Non-pigmented ciliary epithelial cell (primary cell): ENCODE data around the gene NRIP3.
"Not testable (repeated sequence)": the region's sequence is repeated elsewhere in the genome, so short reads cannot be mapped to it uniquely, and the experiment has no call there.

Experiments used
- DNase-seq: peaks from one replicate; pipeline ENCODE4 v3.0.0-alpha.2; 2010; ENCODE audit warnings: low read depth

Gene NRIP3

DNA sequence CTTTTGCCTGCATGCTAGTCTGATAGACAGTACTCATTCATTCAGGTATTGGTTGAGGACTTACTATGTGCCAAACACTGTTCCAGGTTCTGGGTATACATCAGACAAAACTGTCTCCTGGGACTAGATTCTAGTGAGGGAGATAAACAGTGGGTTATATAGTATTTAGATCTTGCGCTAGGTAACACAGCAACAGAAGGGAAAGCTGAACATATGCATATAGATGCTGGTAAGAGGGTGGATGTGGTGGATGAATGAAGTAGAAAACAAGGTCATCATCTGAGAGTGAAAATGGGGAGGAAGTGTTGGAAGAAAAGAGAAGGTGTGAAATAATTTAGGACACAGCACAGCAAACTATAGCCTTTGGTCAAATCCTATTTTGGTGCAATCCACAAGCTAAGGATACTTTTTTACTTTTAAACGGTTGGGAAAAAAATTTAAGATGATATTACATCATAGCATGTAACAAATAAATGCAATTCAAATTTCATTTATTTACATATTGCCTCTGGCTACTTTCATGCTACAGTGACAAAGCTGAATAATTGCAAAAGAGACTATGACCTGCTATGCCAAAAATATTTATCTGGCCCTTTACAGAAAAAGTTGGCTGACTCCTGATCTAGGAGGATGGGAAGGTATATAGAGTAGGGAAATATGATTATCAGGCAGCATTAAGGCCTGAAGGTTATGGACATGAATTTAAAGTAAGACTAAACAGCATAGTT is 32.4 kb downstream of the NRIP3 start:
- DNase-seq: no peak

DNA sequence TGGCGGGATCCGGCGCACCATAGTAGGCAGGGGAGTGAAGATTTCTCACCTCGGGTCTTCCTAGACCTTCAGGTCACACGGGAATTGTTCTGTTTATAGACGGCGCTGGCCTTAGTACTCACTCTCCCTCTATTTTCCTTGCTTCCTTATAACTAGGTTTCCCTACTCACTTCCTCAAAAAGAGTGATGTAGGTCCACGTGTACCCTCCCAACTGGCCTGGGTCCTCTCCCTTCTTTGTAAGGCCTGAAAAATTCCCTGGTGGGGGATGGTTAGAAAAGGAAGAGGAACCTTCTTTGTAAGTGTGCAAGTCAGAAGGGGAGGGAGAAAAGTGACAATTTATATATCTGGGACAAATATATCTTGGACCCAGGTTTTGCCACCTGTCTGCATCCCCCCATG is 36.6 kb downstream of the NRIP3 start:
- DNase-seq: no peak

DNA sequence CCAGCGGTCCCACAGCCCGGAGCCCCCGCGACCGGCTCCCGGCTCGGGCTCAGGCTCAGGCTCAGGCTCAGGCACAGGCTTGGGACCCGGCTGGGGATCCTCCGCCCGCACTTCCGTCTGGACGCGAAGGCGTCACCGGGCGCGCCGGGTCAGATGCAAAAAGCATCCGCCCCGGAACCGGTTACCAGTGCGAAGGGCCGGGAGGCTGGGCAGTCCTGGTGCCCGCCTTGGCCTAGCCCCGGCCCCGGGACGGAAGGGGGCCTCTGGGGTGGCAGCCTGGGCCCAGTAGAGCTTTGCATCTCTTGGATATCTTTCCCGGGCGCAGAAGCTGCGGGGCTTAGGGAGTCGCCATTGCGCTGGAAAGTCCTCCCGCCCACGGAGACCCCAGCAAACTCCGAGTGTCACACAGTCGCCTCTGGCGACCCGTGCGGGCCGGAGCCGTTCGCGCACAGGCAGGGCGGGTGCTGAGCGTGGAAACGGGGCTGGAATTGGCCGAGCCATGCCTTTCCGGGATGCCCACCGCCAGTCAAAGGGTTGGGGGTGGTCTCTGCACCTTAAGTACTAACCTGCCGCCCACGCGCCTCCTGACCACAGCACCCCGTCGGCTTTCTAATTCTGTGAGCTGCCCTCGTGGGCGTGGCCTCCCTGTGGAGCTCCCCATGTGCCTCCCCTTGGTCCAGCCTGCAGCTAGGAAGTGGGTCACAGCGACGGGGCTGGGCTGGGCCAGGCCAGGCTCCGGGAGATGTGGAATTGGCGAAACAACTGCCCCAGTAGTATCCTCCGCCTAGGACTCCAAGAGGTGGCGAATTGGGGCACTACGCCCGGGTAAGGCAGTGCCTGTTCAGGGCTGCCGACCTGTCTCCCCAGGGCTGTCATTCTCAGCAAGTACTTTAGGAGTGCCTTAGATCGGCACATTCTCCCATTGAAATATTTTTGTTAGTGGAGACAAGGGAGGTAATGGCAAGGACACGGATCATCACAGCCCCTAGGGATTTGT is 39.2 kb downstream of the NRIP3 start, which contains the start of gene TMEM9B:
Gene TMEM9B, minus strand, starts transcription at position 119 of the 997 bp plus-strand sequence. CDS start 129 bp downstream, outside the sequence.
- peak; percentile 30 for DNase-seq

DNA sequence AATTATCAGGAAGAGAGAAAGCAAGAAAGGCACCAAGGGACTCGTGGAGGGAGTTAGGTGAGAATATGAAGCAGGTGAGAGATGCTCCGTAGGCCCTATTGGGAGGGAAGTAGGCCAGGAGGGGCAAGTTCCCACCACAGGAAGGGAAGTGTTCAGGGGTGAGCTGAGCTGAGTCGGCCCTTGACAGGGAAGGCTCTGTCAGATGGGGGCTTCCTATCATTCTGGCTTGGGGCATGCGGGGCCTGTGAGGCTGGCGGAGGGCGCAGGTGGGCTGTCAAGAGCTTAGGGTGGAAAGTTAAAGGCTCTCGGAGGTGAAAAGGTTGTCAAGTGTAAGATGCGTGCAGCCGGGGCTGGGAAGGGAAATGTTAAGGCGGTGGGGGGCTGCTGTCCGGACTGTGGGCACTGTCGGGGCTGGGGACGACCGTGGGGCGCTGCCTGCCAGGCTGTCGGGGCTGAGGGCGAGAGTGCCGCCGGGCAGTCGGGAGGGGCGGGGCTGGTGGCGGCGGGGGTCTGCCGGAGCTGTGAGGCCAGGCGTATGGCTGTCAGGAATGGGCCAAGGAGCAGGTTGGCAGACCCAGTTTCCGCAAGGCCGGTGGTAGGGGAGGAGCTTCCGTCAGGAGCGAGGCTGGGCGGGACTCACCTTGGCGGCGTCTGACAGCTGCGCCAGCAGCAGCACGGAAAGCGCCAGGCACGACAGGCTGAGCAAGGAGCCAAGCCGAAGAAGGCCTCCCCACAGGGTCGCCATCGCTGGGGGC is 40.1 kb downstream of the NRIP3 start:
- DNase-seq: no peak

DNA sequence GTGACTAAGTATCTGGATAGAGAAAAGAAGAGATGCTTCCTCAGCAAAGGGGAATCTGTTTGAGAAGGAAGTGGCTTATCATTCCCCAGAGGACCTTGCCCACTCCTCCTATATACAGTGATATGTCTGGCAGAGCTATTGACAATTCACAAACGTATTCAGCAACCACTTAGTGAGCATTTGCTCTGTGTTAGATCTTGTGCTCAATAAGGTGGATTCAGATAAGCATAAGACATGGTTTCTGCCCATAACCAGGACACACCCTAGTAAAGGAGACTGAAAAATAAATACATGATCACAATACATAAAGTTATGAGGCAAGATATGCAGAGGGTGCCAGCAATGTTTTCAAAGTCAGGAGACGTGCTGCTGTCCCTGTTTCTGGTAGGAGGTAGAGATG is 41.0 kb downstream of the NRIP3 start:
- DNase-seq: no peak

DNA sequence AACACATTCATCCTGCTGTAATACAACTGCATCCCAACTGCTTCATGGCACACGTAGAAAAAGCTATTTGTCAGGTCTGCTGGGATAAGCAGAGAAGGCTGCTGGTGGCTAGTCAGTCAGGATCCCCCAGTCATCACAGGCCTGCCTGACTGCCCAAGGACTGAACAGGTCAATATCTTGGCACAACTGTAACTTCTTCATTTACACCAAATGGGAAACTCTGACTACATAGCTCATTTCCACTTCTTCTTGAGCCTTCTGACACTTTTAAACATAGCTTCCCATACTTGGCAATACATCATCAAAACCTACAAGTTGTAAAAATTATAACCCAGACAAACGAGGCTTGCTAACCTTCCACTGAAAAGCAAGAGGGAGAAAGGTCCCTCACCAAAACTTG is 42.4 kb downstream of the NRIP3 start:
- no peak for DNase-seq

DNA sequence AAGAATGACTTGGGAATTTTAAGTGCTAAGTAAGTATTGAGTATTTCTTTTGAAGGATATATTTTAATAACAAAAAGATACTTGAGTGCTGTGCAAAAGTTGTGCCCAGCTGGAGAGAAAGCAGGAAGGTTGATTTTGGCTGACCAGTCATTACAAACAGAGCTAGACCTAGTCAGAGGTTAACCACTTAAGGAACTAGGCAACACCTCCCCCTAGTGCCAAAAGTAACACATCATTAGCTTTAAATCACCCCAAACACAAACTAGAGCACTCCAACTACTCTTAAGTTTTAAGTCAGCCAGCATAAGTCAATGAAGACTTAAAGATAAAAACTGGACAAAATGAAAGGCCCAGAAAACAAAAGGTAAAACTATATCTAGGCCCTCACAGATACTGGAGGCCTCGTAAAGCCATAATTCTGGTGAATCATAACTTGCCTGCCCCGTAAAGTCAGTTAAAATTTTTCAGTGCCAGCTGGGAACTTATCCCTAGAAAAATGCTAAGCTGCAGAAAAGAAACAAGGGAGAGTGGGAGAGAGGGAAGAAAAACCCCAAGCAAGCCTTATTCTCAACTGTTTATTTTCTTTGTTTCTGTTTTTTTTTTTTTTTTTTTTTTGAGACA is 44.1 kb downstream of the NRIP3 start:
- DNase-seq: peak; percentile 62

DNA sequence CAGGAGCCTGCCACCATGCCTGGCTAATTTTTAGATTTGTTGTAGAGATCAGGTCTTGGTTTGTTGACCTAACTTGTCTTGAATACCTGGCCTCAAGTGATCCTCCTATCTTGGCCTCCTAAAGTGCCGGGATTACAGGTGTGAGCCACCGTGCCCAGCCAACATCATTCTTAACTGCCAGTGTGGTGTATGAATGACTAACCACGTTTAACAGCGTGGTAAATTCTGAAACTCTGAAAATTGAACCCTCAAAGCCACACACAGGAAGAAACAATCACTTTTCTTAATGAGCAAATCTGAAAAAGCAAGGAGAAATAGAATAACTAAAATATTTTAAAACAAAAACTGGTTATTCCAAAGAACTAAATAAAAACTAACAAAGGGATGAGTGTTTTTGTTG is 46.9 kb downstream of the NRIP3 start:
- DNase-seq: no peak

DNA sequence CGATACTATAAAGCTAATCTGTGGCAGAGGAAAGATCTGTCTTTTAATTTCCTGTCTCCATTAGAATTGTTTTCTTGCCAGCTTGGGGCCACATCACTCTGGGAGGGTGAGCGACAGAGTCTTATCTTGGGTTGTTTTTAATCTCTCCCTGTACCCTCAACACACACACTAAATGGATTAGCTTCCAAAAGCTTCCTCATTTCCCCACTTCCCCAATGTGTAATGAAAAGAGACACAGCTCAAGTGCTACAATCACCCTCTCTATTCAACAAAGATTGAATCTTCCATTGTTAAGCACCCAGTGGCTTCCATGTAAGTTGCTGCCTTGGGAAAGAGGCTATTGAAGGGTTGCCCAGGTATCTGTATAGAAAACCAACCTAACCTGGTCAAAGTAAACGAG is 54.9 kb downstream of the NRIP3 start:
- no peak for DNase-seq

DNA sequence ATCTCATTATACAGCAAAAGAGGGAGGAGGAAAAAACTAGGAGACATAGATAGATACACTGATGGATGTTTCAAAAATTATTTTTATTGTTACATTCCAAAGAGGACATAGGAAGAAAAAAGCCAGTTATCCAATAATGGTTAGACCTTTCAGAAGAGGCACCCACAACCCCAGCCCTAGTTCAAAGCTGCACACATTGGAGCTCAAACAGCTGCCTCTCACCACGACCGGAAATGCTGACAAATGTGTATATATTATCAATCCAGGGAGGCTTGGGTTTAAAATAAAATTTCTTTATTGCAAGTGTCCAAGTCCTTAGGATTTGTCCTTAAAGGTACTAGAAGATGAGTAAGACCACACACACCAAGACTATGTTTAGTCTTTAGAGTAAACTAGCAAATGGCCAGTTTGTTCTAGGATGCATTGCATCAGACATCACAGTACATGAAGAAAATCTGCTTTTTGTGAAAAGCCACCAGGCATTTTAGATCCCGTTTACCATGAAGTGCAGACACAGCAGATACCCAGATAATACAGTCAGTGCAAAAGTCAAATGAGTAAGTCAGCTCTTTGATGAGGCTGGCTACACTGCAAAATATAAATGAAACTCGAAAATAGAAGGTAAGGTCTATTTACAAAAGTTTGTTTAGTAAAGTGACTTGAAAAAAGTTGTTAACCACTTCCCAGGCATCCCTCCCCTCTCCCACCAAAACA is 56.4 kb downstream of the NRIP3 start:
- DNase-seq: no peak

DNA sequence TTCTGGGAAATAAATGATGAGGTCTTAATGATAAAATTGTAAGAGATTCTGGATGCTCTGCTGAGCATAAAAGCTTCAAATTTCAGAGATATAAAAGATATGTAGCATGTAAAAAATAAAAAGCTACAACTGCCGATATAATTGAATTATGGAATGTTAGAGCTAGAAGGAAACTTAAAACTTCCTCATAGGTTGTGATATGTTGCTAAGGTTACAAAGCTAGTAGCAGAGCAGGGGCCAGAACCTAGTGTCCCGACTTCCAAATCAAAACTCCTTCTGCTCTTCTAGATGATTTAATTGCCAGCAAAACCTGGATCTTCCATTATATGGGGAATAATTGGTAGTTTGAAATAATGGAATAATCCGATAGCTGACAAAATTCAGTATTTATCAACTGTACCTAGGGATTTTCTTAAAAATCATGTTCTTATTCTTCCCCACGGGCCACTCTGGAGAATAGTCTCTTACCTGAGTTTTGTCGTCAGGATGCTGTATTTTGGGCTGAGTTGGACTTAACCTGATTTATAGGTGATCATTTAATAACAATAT is 61.2 kb downstream of the NRIP3 start, which contains the start of gene ASCL3:
Gene ASCL3, minus strand, starts transcription at position 499 of the 549 bp plus-strand sequence. CDS start 4,855 bp downstream, outside the sequence.
- no peak for DNase-seq

DNA sequence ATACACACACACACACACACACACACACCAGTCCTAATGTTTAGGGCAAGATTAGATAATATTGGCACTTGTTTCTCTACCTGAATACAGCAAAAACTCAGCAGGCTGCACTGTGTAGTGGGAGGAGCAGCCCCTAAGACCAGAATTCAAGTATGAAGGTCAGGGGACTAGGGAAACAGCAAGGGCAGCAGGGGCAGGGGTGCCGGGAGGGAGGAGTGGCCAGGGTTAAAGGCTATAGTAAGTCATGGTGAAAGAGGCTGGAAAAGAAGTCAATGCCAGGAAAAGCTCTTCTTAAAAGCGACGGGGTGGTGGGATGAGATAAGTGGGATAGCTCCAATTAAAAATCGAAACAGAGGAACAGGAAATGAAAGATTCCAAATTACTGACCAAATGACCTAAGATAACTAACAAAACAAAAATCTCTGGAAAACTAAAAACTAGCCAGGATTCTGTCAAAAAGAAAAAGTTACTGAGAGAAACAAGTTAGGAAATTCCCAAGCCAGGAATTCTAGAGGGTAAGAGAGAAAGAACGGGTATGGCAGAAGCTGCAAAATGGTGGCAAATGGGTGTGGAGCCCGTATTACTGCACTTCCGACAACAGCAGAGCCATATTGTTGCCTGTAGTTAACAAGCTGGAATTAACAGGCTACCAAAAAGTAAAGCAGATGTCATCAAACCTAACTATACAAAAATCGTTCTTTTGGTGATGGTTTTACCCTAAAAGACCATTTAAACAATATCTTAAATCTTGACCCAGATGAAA is 62.3 kb downstream of the NRIP3 start:
- DNase-seq: no peak

DNA sequence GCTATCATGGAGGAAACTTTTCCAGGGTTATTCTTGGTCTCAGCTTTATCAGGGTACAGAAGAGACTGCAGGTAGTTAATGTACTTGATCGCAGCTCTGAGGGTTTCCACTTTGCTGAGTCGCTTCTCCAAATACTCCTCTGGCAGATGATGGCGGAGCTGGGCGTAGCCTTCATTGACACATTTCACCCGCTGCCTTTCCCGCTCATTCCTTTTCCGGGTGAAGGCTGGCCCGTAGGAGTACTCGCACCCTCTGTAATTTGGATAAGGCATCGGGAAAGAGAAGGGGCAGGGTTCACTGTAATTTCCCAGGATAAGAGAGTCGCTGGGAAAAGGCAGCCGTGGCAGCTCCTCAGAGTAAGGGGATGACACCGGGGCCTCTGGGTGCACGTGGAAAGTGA is 66.1 kb downstream of the NRIP3 start:
- no peak for DNase-seq

DNA sequence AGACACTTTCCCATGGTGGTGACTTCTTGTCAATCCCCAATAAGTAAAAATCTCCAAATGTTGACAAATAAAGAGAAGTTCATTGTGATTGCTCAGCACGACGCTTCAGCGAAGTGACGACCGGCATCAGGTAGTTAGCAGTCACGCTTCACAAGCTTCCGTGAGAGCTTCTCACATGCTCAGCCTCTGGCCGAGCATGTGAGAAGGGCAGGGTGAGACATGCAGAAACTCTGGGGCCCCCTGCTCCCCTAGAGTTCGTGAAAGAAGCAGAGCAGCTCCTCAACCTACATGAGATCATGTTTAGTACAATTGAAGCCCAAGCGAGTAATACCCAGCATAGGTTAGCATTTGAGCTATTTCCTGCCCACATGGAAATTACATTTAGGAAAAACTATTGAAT is 66.6 kb downstream of the NRIP3 start:
- DNase-seq: no peak

DNA sequence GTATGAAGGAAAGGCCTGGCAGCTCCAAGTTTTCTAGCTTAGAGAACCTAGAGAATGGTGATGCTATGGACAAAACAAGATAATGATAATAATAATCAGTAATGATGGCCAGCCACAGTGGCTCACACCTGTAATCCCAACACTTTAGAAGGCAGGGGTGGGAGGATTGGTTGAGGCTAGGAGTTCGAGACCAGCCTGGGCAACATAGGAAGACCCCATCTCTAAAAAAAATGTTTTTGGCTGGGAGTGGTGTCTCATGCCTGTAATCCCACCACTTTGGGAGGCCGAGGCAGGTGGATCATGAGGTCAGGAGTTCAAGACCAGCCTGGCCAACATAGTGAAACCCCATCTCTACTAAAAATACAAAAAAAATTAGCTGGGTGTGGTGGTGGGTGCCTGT is 68.0 kb downstream of the NRIP3 start:
- DNase-seq: not testable (repeated sequence)

DNA sequence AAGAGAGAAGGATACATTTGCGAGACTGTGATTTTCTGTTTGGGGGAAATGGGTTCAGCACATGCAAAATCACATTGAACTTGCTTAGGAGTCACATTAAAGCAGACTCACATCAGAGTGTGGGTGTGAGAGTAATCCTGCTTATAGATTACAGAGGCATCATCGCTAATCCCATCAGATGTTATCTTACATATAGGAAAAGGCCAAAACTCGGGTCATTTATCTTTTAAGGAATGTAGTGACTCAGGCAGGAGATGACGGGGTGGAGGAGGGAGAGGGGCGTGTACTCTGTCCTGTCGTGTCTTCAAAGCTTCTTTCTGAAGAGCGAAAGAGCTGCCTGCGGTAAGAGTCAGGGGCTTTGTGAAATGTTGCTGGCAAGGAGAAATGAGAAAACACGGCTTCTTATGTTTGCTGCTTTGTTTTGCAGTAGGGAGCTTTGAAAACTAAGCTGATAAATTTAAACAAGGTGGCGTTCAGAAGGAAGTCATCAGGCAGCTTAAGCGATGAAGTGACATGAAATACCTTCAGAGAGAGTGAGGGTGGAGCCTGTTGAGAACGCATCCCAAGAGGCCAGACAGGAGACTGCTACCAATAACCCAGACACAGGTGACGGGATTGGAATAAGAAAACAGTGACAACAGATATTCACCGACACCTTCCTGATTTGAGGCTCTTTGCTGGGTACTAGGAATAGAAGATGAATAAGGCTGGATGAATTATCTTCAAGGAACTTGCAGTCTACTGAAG is 68.9 kb downstream of the NRIP3 start:
- peak; percentile 82 for DNase-seq

DNA sequence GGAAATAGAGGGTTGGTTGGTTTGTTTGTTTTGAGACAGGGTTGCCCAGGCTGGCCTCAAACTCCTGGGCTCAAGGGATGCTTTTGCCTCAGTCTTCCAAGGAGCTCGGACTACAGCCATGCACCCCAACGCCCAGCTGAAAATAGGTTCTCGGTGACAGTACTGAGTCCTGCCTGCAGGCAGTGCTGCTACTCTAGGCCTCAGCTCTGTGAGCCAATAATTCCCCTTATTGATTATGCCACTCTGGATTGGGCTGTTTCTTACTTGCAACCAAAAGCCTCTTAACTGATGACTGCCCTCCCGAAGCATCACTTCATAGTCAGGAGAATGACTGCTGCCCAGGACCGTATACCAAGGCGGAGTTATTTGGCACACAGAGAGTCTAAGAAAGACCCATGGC is 69.9 kb downstream of the NRIP3 start:
- no peak for DNase-seq

DNA sequence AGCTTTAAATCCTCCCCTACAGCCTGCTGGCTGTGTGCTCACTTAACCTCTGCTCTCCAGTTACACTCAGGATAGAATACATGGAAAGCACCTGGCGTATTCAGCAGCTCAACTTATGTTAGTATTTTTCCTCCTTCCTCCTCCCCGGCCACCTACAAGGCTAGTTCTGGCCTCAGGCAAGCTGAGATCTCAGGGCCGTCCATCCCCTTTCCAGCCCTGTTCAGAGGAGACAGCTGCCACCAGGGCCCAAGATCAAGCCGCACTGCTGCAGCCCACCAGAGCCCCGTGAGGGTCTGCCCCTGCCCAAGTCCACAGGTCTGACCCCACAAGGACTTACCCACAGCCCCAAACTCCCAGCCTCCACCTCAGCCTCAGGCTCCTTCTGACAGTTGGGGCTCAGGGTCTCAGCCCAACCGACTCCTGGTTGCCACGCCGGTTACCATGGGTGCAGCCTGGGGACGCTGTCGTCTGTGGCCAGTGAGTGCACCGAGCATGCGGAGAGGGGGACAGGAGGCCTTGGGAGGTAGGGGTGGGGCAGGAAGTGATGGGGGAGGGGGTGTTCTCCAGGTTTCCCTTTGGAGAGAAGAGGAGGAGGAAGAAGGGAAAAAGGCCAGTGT is 71.1 kb downstream of the NRIP3 start, which contains the start of gene C11orf16:
Gene C11orf16, minus strand, starts transcription at position 384 of the 617 bp plus-strand sequence. CDS start 639 bp downstream, outside the sequence.
- no peak for DNase-seq
